Activated CD4-positive, alpha-beta T cell treated with anti-CD3 and anti-CD28 coated beads for 4 hours (primary cell): Measurements from ENCODE around the gene NSD2.

ENCODE experiments used
- DNase-seq, 2 donors: peaks; one replicate each; pipeline ENCODE4 v3.0.0-alpha.2; 2020

NSD2 gene

DNA sequence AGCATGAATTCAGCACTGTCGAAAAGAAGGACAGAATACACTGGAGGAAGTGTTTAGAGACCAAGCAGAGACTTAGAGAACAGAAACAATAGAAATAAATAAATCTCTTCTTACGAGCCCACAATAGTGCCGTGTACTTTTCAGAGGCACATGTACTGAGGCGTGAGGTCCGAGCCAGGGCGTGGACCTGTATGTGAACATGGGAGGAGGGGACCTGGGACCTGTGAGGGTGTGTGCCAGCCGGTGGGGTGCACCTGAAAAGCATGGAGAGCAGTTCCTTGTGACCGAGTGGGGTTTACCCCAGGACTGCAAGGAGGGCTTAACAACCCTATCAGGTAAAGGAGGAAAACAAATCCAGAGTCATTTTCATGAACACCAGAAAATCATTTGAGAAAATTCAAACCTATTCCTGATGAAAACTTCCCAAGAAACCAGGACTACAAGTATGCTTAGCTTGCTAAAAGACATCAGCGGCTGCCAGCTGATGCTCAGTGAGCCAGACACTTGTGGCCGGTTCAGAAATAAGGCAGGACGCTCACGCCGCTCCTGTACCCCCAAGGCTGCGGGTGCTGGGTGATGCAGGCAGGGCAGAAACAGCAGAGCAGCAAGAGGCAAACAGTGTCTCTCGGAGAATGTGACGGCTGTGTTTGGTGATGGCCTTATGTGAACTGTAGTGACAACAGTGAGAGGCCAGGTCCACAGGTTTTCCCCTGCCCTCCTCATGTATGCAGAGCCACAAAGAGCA, 100.4 kb downstream of the NSD2 start:
- no peak for DNase-seq

DNA sequence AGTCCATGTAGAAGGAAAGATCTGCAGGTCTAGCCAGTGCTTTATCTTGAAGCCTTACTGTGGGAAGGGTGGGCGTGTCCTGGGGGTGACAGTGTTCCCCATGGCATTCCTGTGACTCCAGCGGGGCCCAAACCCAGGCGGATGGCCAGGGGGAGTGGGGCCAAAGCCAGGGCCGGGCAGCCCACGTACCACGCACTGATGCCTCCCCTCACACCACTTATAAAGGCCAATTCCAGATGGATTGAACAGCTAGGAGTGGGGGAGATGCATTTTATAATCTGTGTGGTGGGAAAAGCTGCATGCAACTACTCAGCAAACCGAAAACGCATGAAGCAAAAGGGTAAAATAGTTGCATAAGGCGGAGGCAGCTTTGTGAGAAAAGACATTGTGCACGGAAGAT, 101.2 kb downstream of the NSD2 start:
- DNase-seq: no peak

DNA sequence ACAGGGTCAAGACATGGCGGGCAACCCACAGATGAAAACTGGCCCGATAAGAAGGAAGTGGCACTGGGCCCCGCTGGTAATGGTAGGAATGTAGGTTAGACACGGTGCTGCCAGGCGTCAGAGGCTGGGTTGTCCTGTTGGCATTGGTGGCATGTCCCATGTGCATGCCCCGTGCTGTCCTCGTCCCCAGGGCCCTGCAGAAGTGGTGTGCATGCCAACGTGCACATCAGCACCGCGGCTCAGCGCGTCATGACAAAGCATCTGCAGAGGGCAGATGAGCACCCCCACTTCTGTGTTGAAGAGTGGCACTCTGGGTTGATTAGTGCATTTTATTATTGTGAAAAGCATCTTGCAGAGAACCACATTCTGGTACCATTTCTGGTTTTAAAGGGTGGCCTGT, 102.0 kb downstream of the NSD2 start:
- DNase-seq: no peak

DNA sequence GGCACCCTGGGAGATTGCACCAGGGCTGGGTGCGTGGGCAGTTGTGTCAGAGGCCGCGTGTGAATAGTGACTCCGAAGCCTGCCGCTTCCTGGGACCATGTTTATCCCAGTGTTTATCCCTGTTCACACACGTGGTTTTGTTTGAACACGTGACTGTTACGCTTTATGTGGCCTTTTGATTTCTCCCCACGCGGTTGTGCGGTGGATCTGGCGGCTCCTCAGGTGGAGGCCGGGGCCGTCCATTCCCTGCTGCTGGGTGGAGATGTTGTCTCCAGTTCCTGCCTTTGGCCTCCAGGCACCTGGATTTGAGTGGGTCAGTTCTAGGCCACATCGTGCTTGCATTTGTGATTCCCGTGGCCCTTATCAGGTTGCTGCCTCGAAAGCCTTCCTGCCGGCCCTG, 102.5 kb downstream of the NSD2 start:
- DNase-seq: no peak

DNA sequence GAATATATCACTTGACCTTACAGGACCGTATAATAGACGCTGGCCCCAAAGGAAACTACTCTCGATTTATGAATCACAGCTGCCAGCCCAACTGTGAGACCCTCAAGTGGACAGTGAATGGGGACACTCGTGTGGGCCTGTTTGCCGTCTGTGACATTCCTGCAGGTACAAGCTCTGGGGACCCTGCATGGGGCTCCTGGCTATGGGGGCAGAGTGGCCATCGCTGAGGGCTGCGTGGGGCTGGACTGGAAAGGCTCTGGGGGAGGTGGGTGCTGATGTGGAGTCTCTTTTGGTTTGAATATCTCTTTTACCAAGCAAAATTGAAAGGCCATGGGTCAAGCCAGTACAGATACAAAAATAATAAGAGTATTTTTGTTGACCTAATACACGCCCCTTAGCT, 103.6 kb downstream of the NSD2 start:
- DNase-seq: no peak

DNA sequence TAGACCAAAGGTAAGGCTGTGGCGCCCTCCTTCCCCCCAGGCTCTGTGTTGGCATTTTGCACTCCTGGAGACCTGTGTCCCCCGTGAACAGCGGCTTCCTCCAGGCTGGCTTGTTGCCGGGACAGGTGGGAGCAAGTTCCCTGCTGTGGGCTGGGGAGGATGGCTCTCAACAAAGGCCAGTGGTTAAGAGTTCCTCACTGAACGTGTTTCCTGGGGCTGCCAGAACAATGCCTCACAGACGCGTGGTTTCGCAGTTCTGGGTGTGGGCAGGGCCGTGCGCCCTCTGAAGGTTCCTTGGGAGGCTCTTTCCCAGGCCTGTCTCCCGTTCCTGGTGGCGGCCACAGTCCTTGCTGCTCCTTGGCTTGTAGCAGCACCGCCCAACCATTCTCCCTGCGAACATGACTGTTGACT, 104.2 kb downstream of the NSD2 start:
- no peak for DNase-seq

DNA sequence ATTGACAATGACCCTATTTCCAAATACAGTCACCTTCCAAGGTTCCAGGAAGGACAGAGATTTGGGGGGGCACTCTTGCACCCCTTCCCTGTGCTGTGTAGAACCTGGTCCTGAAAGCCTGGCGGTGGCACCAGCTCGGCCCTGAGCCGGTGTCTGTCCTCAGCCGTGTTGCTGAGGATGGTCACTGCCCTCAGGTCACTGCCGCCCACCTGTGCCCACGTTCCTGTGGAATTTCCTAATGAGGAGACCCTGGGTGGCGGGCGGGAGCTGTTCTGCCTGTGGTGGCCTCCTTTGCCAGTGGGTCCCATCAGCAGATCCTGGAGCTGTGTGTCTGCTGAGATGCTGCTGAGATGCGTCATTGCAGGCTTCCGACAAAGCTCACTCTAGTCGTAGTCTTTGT, 104.7 kb downstream of the NSD2 start:
- DNase-seq: no peak

DNA sequence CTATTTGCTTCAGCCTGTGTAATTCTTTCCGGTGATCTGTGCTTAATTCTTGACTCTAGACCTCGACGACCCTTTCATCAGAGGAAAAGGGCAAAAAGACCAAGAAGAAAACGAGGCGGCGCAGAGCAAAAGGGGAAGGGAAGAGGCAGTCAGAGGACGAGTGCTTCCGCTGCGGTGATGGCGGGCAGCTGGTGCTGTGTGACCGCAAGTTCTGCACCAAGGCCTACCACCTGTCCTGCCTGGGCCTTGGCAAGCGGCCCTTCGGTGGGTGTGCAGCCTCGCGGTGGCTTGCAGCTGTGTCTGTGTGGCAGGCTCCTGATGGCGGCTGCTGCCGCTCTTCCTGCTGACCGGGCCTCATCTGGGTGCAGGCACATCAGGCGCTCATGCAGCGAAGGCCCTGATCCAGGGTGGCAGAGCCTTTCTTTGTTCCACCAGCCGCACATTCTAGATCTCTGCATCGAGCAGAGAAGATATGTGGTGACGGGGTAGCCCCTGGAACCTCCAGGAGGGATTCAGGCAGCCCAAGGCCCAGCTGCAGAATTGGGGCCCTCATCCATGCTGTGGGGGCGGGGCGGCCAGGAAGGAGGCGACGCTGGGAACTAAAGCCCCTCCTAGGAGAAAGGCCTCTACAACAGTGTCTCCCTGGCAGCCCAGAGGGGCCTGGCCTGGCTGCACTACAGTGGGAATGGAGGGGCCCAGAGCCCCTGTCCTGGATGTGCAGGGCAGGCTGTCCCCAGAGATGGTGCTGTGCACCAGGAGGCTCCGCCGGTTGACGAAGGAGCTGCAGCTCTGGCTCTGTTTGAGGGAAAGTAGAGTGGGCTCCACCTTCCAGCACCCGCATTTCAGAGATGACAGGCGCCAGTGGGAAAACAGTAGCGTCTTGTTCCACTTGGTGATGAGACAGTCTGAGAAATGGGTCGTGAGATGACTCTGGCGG, 105.5 kb downstream of the NSD2 start:
- DNase-seq: no peak

DNA sequence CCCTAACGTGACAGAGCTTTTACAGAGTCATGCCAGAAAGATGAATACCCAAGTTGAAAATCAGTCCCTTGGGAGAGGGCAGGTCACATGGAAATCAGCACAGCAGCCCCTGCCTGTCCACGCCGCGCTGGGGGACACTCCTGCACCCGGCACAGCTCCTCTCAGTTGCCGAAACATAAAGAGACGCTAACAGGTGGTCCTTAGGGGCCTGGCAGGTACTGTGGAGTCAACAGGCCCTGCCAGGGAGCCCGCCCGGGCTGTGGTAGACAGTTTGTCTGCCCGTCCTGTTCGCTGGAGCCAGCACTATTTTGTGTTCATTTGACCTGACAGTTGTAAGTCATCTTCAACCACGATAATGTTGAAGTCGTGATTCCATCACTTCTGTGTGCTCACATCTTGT, 107.0 kb downstream of the NSD2 start:
- DNase-seq: no peak

DNA sequence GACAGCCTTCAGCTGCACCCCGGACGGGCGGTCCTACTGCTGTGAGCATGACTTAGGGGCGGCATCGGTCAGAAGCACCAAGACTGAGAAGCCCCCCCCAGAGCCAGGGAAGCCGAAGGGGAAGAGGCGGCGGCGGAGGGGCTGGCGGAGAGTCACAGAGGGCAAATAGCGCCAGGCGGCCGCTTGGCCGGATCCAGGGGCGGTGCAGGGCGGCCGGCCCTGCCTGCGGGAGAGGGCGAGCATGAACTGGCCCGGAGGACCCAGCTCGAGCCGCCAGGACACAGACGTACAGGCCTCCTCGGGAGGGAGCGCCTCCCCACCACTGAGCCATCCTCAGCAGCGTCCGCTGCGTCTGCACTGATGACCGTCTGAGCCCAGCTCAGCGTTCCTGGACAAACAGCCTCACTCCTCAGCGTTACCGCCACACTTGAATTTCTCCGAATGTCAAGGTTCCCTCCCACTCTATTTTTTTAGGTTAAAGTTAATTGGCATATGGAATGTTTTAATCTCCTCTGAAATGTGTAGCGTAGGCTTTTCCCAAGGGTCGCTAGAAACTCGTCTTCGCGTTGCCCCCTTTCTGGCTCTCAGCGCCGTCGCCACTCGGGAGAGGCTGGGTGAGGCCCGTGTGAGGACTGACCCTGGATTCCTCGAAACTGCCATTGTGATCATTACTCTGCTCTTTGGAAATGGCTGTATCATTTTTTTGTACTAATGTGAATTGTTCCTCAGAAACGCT, 107.7 kb downstream of the NSD2 start:
- DNase-seq: no peak

DNA sequence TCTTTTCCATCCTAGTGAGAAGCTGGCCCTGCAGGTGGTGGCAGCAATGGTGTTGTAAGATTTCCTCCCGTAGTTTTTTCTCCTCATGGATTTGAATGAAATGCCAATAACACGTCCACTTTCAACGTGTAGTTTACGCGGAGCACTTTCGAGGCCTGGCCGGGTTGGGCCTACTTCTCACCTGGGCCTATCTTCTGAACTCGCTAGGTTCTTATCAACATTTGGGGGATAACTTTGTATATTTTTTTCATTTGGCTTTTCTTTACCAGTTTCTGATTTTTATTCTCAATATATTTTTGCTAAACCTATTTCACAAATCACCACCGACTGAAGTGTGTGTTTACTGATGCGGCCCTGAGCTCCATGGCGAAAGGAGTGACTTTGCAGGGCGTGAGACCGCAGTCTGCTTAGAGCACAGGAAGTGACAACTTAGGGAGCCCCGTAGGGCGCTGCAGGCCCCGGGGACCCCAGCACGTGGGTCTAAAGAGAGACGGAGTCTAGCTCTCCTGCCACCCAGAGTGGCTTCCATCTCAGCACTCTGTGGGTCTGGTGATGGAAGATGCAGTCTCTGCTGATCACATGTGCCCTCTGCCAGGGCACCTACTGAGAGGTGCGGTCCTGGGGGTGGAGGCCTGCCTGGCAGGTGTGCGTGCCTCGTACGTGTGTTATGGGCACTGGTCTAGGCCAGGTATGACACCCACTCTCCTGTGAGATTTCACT, 108.4 kb downstream of the NSD2 start:
- DNase-seq: no peak

DNA sequence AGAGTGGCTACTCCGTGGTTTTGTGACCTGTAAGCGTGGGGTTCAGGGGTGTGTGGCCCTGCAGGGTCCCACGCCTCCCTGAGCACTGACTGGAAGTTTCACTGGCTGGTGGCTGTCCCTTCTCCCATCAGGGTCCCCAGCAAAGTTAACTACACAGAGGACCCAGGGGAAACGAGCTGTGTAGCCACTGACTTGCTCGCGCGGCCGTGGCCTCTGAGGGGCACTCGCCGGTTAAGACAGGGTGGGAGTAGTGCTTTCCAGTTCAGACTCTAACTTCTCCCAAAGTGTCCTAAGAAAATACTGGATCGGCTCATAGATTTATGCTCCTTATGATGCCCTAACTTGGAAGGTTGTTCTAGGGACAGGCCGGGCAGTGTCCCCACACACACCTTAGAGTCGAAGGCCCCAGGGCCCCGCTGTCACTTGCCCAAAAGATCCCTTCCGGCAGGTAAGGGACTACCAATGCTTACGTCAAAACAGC, 109.4 kb downstream of the NSD2 start:
- no peak for DNase-seq

DNA sequence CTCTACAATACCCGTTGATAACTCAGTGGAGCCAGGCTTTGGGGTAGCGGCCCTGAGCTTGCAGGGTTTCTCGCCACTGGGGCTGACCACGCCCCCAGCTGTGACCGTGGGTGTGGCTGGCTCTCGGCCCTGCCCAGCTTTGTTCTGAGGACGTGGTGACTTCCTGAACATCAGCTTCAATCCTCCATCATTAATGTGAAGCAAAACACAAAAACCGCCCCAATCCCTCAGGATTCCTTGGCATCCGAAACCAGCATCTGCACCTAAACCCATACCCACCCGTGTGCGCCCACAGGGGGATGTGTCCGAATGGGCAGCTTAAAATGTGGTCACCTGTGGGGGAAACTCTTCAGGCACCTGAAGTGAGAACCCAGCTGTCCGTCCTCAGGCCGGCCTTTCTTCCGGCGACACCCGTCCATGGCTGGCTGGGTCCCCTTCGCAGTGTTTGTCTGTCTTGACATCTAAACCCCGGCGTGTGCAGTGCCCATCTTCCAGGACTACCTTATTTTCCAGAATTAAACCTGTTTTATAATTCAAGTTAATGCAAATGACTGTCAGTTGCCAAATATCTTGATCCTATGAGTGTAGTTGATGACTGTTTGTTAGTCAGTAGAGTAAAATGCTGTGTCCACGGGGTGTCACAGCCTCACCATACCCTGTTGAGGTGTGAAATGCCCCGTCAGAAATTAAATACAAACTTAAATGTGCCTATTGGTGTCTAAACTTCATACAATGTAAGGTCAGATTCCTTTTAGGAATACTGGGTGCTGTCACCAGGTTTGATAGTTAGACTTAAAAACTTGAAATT, 110.3 kb downstream of the NSD2 start:
- no peak for DNase-seq

DNA sequence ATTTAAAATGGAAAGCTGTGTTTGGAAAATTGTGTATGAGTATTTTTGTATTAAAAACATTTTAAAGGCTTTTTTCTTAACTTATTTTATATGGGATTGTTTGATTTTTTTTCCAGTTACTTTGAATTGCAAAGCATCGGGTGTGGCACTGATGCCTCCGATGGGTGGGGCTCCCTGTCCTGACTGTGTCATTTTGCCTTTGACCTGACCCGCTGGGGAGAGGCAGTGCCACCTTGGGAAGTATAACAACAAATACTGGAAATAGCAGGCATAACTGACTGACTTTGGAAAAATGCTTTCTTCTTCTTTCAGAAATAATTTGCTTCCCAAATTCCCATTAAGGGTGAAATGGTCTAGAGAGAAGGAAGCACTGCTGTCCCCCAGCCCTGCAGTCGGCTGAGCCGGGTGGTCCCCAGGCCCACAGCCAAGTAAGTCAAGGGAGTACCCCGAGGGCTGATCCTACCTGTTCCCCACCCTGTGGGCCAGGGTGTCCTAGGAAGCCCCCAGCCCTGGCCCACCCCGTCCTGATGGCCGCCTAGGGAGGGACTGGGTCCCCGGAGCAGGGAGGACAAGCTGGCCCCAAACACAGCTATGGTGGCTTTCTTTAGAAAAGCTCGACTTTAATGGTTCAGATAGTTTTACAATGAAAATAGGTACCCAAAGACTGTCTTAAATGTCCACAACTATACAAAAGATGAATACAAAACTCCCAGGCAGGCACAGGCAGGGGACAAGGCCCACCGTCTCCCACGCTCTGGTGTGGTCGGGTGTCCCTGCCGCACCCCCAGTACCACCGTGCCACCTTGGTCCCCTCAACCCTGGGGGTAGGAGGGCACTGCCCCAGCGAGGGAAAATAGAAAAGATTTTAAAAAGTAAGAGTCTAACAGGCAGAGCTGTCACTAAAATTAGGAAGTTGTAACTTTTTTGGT, 111.2 kb downstream of the NSD2 start:
- DNase-seq: no peak

DNA sequence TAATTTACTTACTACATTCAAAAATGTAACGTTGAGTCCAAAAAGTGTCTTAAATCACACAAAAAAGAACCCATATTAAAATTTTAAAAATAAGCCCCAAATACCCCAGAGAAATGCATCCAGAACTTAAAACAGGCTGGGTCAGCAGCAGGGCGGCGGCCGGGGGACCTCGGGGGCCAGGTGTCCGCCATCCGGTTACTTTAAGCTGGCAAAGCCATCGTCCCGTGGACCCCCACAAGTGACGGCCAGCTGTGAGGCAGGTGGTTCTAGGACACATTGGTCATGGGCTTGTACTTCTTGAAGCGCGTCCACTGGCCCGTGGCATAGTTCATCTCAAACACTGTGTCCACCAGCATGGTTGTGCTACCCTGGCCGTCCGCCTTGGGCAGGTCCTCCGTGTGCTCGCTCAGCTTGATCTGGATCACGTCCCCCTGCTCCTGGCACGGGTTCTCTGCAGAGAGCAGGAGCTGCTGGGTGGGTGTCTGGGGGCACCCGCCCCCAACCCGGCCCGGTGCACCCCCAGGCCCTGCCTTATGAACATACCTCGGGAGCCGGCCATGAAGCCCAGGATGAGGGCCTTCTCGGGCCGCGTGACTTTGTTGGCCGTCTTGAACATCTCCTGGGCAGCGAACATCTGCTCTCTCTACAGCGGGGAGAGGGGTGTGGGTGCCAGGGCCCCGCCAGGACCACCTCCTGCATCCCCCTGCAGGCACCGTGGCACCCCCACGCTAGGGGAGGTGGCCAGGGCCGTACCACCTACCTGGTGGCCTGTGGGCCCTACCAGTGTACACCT, 112.1 kb downstream of the NSD2 start:
- no peak for DNase-seq

DNA sequence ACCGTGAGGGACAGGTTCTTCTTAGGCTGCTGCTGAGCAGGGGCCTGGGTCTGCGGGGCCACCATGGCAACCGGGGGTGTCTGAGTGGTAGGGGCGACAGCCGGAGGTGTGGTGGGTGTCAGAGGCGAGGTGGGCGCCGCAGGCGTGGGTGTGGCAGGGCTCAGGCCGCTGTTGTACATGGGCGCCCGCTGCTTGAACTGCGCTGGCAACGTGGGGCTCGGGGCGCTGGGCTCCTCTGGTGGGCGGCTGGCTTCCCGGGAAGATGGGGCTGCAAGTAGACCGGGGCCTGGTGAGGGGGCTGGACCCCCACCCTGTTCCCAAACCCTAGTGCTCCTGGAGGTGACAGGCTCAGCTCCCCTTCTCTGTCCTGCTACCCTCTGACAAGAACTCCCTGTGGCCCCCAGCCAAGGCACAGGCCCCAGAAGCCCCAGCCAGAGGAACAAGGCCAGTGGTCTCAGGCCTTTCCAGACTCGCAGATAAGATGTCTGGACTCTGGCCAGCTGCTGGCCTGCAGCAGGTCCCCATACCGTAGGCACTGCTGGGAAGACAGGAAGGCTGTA, 112.7 kb downstream of the NSD2 start:
- DNase-seq: no peak

DNA sequence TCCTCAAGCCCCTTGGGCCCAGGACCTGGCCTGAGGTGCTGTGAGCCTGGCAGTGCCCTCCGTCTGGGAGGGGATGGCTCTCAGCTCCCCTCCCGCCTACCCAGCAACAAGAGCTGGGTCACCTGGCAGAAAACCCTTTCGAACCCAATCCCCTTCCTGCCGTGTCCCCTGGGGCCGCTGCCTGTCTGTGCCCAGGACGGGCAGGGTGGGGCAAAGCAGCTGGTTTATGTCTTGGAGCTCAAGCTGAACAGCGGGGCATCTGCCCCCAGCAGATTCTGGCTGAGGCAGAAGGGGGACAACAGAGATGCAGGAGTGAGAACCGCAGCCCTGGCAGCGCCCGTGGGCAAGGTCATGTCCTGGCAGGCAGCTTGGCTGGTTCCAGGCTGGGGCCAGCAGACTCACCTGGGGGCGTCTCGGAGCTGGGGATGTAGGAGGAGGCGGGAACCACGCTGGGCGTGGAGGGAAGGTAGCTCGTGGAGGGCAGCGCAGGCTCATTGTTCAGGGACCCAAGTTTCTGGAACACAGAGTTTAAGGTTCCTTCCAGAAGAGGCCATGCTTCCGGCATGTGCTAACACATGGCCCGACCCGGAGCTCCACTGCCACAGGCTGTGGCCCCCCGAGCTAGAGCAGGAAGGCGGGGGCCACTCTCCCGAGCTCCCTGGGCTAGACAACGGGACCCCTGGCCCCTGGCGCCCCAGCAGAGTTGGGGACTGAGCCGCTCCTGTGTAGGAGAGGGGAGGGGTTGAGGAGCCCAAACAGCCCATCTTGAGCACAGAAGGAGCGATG, 113.4 kb downstream of the NSD2 start:
- no peak for DNase-seq

DNA sequence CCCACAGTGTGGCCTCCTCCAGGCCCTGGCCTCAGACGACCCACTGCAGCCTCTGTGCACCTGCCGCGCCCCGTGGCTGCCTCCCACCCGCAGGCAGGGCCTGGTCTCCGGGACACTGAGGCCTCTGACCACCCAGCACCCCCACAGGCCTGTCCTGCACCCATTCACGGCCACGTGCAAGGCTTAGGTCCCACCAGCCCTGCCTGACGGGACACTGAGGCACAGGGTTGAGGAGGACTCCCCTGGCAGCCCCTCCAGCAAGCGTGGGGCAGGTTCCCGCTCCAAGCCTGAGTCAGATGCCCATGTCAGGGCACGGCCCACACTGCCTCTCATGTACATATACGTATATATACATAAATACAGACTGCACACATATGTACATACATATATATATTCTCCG, 114.1 kb downstream of the NSD2 start:
- no peak for DNase-seq
